HepG2 (cell line): ENCODE measurements around the gene RBM47.

Source experiments
- FOXM1 ChIP-seq: sonication (generic); formaldehyde crosslinking; IDR thresholded peaks from 2 replicates; pipeline ENCODE4 v1.5.0; 2020; ENCODE audit warnings: missing genetic modification reagents
- JUN ChIP-seq: sonication (generic); formaldehyde crosslinking; IDR thresholded peaks from 2 replicates; pipeline ENCODE4 v1.4.0; 2020; ENCODE audit warnings: mild to moderate bottlenecking, missing genetic modification reagents
- KLF9 ChIP-seq: IDR thresholded peaks from 2 replicates; pipeline ENCODE4 v1.6.1; 2016; ENCODE audit warnings: low read depth
- POLR2AphosphoS5 ChIP-seq: IDR thresholded peaks from 2 replicates; pipeline ENCODE4 v1.6.1; 2012; ENCODE audit warnings: low read depth, low read length
- SP5 ChIP-seq: IDR thresholded peaks from 2 replicates; pipeline ENCODE4 v1.6.1; 2016; ENCODE audit warnings: low read depth, borderline replicate concordance
- TAF15 ChIP-seq: fragments of 200-400 bp; formaldehyde crosslinking; IDR thresholded peaks from one replicate; pipeline ENCODE4 v1.6.1; 2018; ENCODE audit warnings: mild to moderate bottlenecking, low read depth, low read length; ENCODE audit not compliant: poor library complexity, severe bottlenecking
- ZNF317 ChIP-seq: sonication (generic); formaldehyde crosslinking; IDR thresholded peaks from 2 replicates; pipeline ENCODE4 v1.5.0; 2020; ENCODE audit warnings: mild to moderate bottlenecking, missing genetic modification reagents
- ZSCAN30 ChIP-seq: sonication (generic); formaldehyde crosslinking; IDR thresholded peaks from 2 replicates; pipeline ENCODE4 v1.5.0; 2020; ENCODE audit warnings: mild to moderate bottlenecking, missing genetic modification reagents
- TF ChIP-seq, protein P1 (sequence below): sonication (generic); formaldehyde crosslinking; IDR thresholded peaks from 2 replicates; pipeline ENCODE4 v1.5.0; 2020; ENCODE audit warnings: missing genetic modification reagents
- TF ChIP-seq, protein P2 (sequence below): sonication (generic); formaldehyde crosslinking; IDR thresholded peaks from 2 replicates; pipeline ENCODE4 v1.8.0; 2022; ENCODE audit warnings: missing genetic modification reagents, mild to moderate bottlenecking, borderline replicate concordance

DNA sequence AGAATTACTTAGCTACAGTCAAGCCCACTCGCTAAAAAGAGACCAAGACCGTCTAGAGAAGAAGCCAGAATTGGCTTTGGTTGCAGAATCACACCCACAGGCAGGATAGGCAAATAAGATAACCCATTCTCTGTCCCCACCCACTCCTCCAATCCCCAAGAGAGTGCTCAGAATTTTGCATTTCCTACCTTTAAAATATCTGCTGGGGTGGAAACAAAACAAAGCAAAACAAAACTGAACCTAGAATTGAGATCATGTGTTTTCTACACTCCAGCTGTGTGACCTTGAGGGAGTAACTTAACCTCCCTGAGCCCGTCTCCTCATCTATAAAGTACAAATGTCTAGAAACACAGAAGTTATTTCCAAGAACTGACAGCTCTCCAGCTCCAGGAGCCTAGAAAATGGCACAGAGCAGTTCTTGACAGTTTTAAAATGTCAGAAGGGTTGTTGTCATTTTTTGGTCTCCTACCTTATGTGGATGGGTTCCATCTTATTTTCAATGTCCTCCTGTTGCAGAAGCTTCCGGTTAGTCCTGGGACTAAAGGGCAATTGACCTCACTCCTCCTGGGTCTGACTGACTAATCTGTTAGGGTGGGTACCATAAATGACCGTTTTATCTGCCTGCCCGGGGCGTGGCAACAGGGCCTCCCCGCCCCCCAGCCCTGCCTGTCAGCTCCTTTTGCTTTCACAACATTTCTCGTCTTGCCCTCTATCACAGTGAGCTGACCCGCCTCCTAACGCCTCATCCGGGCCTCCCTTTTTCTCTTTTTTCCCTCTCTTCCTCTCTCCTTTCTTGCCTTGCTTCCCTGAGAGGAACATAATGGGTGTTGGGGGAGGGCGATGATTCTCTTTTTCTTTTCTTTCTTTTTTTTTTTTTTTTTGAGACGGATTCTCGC is 114.0 kb downstream of the RBM47 start:
- TF ChIP-seq ZNF317 (CRISPR knock-in tag) (no peak), FOXM1 (CRISPR knock-in tag) (no peak), POLR2AphosphoS5 (no peak), ZSCAN30 (no peak), JUN (CRISPR knock-in tag) (no peak), TAF15 (no peak), SP5 (CRISPR knock-in tag) (peak; percentile 88), KLF9 (CRISPR knock-in tag) (no peak)
- TF ChIP-seq, protein P1, sequence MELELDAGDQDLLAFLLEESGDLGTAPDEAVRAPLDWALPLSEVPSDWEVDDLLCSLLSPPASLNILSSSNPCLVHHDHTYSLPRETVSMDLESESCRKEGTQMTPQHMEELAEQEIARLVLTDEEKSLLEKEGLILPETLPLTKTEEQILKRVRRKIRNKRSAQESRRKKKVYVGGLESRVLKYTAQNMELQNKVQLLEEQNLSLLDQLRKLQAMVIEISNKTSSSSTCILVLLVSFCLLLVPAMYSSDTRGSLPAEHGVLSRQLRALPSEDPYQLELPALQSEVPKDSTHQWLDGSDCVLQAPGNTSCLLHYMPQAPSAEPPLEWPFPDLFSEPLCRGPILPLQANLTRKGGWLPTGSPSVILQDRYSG (CRISPR knock-in tag), result no peak
- TF ChIP-seq, protein P2, sequence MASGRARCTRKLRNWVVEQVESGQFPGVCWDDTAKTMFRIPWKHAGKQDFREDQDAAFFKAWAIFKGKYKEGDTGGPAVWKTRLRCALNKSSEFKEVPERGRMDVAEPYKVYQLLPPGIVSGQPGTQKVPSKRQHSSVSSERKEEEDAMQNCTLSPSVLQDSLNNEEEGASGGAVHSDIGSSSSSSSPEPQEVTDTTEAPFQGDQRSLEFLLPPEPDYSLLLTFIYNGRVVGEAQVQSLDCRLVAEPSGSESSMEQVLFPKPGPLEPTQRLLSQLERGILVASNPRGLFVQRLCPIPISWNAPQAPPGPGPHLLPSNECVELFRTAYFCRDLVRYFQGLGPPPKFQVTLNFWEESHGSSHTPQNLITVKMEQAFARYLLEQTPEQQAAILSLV, result no peak
